Stimulated activated naive CD8-positive, alpha-beta T cell treated with anti-CD3 and anti-CD28 coated beads, Interleukin-15, Interleukin-2, amounts not matched to agents 100 U/mL and 50 U/mL, for 24 hours (primary cell): ENCODE data around the gene HLA-A.

Source experiments
- ATAC-seq: fragments of 150-1000 bp; cut with Tn5 transposase; one replicate; pipeline ENCODE4 v1.10.0; 2021
- DNase-seq: peaks from one replicate; pipeline ENCODE4 v3.0.0; 2021

HLA-A gene

GRCh38 chr6:29989211-29989610 is 46.9 kb downstream of the HLA-A start:
- no peak for DNase-seq
- no peak for ATAC-seq

GRCh38 chr6:29990931-29991330 is 48.6 kb downstream of the HLA-A start:
- DNase-seq (no peak), ATAC-seq (no peak)

GRCh38 chr6:29992807-29993206 is 50.5 kb downstream of the HLA-A start:
- DNase-seq (no peak), ATAC-seq (peak; percentile 81)

- no peak for ATAC-seq
- no peak for DNase-seq
Observed at GRCh38 chr6:29994826-29995225, 52.5 kb downstream of the HLA-A start.

GRCh38 chr6:29995340-29995777 is 53.0 kb downstream of the HLA-A start:
- ATAC-seq (no peak), DNase-seq (no peak)
